DMS114 treated with DMSO at 0.1 percent for 48 hours (cell line): Measurements from ENCODE around the gene HEY2.
"Not testable (repeated sequence)": the region's sequence is repeated elsewhere in the genome, so short reads cannot be mapped to it uniquely, and the experiment has no call there.

Experiments
- DNase-seq: peaks from one replicate; lab custom pipeline; 2025; ENCODE audit not compliant: unreplicated experiment; lab: John Stamatoyannopoulos, UW

HEY2 gene

DNA sequence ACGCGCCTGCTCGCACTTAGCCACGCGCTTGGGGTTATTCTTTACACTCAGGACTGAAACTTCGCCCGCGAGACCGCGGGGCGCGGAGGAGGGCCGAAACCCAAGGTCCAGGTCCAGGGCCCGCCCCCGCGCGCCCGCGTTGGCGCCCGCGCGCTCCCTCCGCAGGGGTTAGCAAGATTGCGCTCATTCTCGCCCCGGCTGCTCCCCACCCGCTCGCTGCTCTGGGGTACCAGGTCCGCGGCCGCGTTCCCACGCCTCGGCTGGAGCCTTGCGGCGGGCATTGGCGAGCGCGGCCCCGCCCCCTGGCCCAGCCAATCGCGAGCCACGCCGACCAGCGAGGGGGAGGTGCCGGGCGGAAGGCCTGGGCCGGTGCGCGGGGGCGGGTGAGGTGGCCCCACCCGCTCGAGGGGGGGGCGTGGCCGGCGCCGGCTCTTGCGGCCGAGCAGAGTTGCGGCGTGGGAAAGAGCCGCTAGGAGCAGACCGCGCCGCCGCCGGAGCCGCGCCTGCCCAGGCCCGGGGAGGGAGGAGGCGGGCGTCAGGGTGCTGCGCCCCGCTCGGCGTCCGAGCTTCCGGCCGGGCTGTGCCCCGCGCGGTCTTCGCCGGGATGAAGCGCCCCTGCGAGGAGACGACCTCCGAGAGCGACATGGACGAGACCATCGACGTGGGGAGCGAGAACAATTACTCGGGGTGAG, at the start of gene HEY2:
Gene HEY2, plus strand, starts transcription at position 460 of the 692 bp plus-strand sequence. Its CDS starts 145 bp downstream, at position 605.
- peak; percentile 54 for DNase-seq

GRCh38 chr6:125700581-125701353, 48.7 kb upstream of the HEY2 start:
- DNase-seq = no peak

- no peak for DNase-seq
Observed at GRCh38 chr6:125701354-125701668, 48.1 kb upstream of the HEY2 start.

GRCh38 chr6:125703882-125704281, 45.5 kb upstream of the HEY2 start:
- DNase-seq = not testable (repeated sequence)

DNA sequence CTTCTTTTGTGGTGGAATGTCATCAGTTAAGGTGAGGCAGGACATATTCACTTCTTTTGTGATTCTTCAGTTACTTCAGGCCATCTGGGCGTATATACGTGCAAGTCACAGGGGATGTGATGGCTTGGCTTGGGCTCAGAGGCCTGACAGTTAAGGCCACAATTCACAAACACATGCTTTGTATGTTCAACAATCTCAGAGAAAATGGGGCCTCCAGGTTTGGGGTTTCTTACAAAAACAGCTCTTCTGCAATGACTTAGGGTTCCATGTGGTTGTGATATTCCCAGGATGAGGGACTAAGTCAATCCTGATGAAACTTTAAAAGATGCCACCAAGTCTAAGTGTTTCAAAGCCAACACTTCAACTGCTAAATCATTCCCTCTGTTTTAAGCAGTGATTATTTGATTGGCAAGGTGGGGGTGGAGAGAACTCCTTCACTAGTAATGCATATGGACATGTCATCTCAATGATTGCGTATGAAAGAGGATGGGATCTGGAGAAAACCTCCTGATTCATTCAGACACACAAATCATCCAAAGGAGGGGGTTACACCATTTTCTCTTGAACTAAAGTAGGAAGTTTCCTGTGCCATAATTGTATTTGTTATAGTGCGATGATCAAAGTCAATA, 41.7 kb upstream of the HEY2 start:
- no peak for DNase-seq

DNA sequence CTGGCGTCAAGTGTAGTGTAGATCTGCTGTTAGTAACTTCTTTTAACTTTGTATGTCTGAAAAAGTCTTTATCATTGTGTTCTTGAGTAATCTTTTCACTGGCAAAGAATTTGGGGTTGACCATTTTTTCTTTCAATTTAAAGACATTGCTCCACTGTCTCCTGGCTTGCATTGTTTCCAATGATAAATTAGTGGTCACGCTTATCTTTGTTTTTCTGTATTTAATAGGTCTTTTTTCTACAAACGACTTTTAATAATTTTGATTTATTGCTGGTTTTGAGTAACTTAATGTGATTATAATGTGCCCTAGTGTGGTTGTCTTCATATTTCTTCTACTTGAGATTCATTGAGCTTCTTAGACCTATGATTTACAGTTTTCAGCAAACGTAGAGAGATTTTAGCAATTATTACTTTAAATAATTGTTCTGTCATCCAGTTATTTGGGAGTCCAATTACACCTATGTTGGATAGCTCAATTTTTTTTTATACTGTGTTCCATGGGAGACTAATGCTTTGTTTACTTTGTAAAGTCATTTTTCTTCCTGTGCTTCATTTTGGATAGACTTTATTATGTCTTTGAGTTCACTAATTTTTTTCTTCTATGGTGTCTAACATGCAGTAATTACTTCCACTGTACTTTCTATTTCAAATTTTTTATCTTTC, 38.3 kb upstream of the HEY2 start:
- no peak for DNase-seq

DNA sequence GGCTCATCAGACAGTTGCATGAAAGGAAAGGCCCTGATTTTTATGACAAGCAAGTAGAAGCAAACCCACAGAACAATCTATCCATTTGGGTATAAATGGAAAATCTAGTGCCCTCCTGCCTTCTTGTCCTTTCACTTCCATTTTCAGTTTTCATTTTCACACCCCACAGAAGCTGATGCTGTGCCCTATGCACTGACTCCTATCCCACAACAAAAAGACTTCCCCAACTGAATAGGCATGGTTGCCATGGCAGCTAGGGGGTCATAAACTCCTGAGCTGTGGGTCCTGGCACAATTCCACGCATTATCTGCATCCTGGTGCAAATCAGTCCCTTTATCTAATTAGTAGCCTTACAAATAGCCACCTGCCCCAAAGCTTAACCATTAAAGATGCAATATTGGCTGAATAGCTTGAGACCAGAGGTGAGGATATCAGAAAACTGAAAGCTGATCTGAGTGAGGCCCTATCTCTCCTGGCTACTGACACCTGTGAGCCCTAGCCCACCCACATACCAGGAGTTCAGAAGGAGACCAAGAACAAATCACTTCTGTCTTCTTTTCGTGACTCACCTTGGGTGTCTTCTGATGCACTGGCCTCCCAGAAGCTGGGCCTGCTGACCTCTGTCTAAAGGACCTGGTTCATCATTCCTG, 34.9 kb upstream of the HEY2 start:
- DNase-seq = no peak

- DNase-seq = no peak
Observed at GRCh38 chr6:125717120-125717731, 32.2 kb upstream of the HEY2 start.

GRCh38 chr6:125718109-125718508, 31.3 kb upstream of the HEY2 start:
- DNase-seq = no peak

GRCh38 chr6:125722886-125723285, 26.5 kb upstream of the HEY2 start:
- DNase-seq = no peak

- DNase-seq = no peak
Observed at GRCh38 chr6:125727216-125727615, 22.2 kb upstream of the HEY2 start.

GRCh38 chr6:125728739-125729138, 20.7 kb upstream of the HEY2 start:
- DNase-seq = no peak

DNA sequence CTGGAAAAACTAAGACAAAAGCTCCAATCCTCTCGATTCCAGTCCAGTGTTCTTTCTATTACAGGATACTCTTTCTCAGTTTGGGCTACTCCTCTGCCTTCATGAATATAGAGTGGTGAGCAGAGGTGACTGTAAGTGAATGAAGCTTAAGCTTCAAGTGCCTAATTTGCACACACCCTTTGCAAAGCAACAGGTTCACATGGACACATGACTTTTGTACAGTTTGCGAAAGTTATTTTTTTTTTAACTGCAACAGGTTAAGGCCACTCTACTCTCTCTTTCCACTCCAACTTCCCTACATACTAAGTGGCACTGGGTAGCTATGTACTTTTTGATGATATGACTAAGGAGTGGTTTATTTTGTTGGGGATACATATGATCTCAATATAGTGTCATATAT, 19.4 kb upstream of the HEY2 start:
- DNase-seq = no peak

- no peak for DNase-seq
Observed at GRCh38 chr6:125732398-125732797, 17.0 kb upstream of the HEY2 start.

DNA sequence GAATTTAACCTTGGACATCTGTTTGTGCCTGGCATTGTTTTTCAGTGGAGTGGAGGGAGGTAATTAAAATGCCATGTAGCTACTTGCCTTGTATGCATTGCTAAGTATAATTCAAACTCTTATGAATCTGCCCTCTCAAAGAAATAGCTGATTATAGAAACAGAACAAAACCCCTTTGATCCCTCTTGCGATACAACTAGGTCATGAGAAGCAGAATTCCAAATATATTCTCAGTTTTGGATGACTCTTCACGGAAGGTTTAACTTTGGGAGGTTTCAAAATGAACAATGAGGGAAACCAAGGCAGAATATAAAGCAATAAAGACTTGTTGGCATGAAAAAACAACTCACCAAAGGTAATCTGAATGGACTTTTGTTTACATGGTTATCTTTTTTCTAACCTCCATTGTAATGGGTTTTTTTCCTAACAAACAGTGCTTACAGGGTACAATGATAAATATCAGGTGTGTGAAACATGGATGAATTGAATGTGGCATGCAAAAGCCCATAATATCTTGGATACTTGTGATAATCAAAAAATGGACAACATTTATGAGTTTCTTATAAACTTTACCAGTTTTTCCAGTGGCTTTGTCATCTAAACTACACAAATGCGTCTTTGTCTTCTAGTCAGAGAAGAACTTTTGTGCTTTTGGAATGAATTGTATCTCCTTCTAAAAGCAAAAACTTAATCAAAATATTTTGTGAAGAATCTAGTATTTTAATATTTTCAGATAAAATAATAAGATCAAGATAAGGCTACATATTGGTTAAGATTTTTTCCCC, 15.7 kb upstream of the HEY2 start:
- no peak for DNase-seq

DNA sequence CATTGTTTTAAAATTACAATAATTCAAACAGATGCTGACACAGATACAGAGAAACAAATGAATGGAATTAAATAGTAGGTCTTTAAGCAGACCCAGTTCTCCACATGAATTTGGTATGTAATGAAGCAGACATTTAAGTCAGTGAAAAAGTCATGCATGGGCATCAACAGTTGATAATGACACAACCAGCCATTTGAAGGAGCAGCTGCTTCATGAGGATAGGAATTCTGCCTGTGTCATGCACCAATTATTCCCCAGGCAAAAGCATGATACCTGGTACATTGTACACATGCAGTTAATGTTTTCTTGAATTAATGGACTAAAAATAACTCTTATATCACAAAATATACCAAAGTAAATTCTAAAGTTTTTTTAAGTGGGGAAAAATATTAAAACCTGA, 11.2 kb upstream of the HEY2 start:
- DNase-seq = no peak

DNA sequence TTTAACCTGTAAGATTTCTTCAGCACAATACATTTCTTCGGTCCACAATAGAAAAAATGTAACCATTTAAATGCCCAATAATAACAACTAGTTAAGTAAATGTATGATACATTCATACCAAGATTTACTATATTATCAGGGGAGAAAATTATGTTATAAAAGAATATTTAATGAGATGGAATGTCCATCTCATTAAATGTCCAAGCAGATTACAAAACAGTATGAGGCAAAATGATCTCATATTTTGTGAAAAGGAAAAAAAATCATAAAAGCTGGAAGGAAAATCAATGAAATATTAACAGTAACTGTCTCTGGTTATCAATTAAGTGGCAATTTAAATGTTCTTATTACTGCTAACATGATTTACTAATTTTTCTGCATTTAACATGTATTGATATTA, 10.1 kb upstream of the HEY2 start:
- no peak for DNase-seq

DNA sequence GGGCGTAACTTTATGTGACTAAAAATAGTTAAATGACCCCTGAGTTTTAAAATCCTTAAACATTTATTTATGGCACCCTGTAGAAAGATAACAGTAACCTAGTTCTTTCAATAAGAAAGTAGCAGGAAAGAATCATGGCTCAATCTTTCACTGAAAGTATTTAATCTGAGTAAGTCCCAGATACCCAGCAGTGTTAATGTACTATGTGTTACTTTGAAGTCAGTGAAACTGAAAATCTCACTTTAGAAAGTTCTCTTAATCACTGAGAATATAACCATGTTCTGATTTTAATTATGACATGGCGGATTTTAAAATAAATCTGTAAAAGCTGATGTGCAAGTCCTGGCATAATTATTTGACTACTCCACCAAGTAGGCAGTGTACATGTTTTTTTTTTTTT, 8.1 kb upstream of the HEY2 start:
- no peak for DNase-seq

- no peak for DNase-seq
Observed at GRCh38 chr6:125742024-125742423, 7.4 kb upstream of the HEY2 start.

GRCh38 chr6:125742464-125743120, 6.8 kb upstream of the HEY2 start:
- DNase-seq = no peak
